Vagina (tissue), 2 donors: ENCODE data around the gene C13orf42.

Experiments
- CTCF ChIP-seq, 3 experiments: fragments of 450-650 bp in 2 of 3; fragments of 200-600 bp in 1 of 3; sonication (generic) in 1 of 3; IDR thresholded peaks; one replicate each; pipeline ENCODE4 v1.5.1; 2017 to 2019; ENCODE audit warnings: antibody characterized with exemption in 3 of 3, mild to moderate bottlenecking in 2 of 3, moderate library complexity in 2 of 3
- POLR2A ChIP-seq, 2 donors: fragments of 450-650 bp; IDR thresholded peaks; one replicate each; pipeline ENCODE4 v1.6.1; 2017; ENCODE audit warnings: antibody characterized with exemption in 2 of 2, mild to moderate bottlenecking in 2 of 2, moderate library complexity in 2 of 2
- POLR2AphosphoS5 ChIP-seq, 2 donors: sonication (generic); formaldehyde crosslinking; IDR thresholded peaks; one replicate each; pipeline ENCODE4 v1.9.0; 2017; ENCODE audit warnings: antibody characterized with exemption in 2 of 2, mild to moderate bottlenecking in 2 of 2, low read depth in 1 of 2; ENCODE audit not compliant: insufficient read depth in 1 of 2

- TF ChIP-seq CTCF (IDR thresholded peaks at IDR 0.05), result no peak
- TF ChIP-seq POLR2AphosphoS5 (IDR thresholded peaks at IDR 0.05; ENCODE audit: insufficient read depth in 1 of 2, low read depth in 1 of 2), result no peak
- no peak for TF ChIP-seq POLR2A (IDR thresholded peaks at IDR 0.05)
Measured at GRCh38 chr13:51068501-51068900, 42.6 kb downstream of the C13orf42 start.
